ENCODE data around the gene ENTPD5.

ENTPD5 gene

GRCh38 chr14:73913256-73913655 is 105.8 kb downstream of the ENTPD5 start:
- no peak for TF ChIP-seq CTCF (IDR thresholded peaks at IDR 0.05; ENCODE audit: low read depth, low read length)
- no peak overlapping the region for H3K4me3 ChIP-seq (ENCODE audit: low read depth, low read length)

GRCh38 chr14:73909681-73910080 is 109.4 kb downstream of the ENTPD5 start:
- no peak for TF ChIP-seq CTCF (IDR thresholded peaks at IDR 0.05; ENCODE audit: low read depth, low read length)
- H3K4me3 ChIP-seq (ENCODE audit: low read depth, low read length) = no peak overlapping the region

All from WI38 (cell line).